ENCODE measurements around the gene TRDN. TPM values are rescaled to one million over a fixed set of nuclear protein-coding genes. Genes with fewer than 3 reads are reported as not detected.

Gene TRDN
- total RNA-seq, 1 donor, result not detected

GRCh38 chr6:123592426-123592825, 44.3 kb downstream of the TRDN start:
- H2AFZ ChIP-seq (ENCODE audit: low read length), result no peak overlapping the region
- H3K9me3 ChIP-seq (ENCODE audit: low read depth, low read length), result no peaks in the 10 kb centered on the region
- no peak for TF ChIP-seq CTCF (IDR thresholded peaks at IDR 0.05; ENCODE audit: extremely low read depth, low read depth, low read length)
- no peaks in the 10 kb centered on the region for H3K36me3 ChIP-seq (ENCODE audit: insufficient read depth, low read length)
- no peak for DNase-seq (ENCODE audit: insufficient read length, low spot score, missing footprints)
- H3K27me3 ChIP-seq (ENCODE audit: insufficient read depth, low read length), result no peaks in the 10 kb centered on the region
- H4K20me1 ChIP-seq (ENCODE audit: insufficient read depth, low read length), result no peaks in the 10 kb centered on the region
- H3K4me2 ChIP-seq (ENCODE audit: insufficient read depth, low read length), result no peak overlapping the region
- no peaks in the 10 kb centered on the region for H3K4me1 ChIP-seq (ENCODE audit: insufficient read depth, low read length)
- no peak overlapping the region for H3K4me3 ChIP-seq (ENCODE audit: insufficient read depth, low read length)
- H3K79me2 ChIP-seq (ENCODE audit: insufficient read depth, low read length), result no peaks in the 10 kb centered on the region
- H3K27ac ChIP-seq (ENCODE audit: low read depth, low read length), result no peak overlapping the region

- H3K79me2 ChIP-seq (ENCODE audit: insufficient read depth, low read length), result no peaks in the 10 kb centered on the region
- no peaks in the 10 kb centered on the region for H4K20me1 ChIP-seq (ENCODE audit: insufficient read depth, low read length)
- H3K36me3 ChIP-seq (ENCODE audit: insufficient read depth, low read length), result no peaks in the 10 kb centered on the region
- no peak overlapping the region for H2AFZ ChIP-seq (ENCODE audit: low read length)
- no peaks in the 10 kb centered on the region for H3K27me3 ChIP-seq (ENCODE audit: insufficient read depth, low read length)
- no peak overlapping the region for H3K4me3 ChIP-seq (ENCODE audit: insufficient read depth, low read length)
- H3K27ac ChIP-seq (ENCODE audit: low read depth, low read length), result no peak overlapping the region
- no peaks in the 10 kb centered on the region for H3K9me3 ChIP-seq (ENCODE audit: low read depth, low read length)
- no peak for DNase-seq (ENCODE audit: insufficient read length, low spot score, missing footprints)
- H3K4me2 ChIP-seq (ENCODE audit: insufficient read depth, low read length), result no peak overlapping the region
- TF ChIP-seq CTCF (IDR thresholded peaks at IDR 0.05; ENCODE audit: extremely low read depth, low read depth, low read length), result no peak
- no peaks in the 10 kb centered on the region for H3K4me1 ChIP-seq (ENCODE audit: insufficient read depth, low read length)
These were observed 46.8 kb downstream of the TRDN start for GRCh38 chr6:123589973-123590372.

GRCh38 chr6:123589317-123589716, 47.4 kb downstream of the TRDN start:
- Histone ChIP-seq H3K27ac (ENCODE audit: low read depth, low read length) (no peak overlapping the region), H3K9me3 (ENCODE audit: low read depth, low read length) (no peaks in the 10 kb centered on the region), H3K4me1 (ENCODE audit: insufficient read depth, low read length) (no peaks in the 10 kb centered on the region), H3K4me3 (ENCODE audit: insufficient read depth, low read length) (no peak overlapping the region), H3K79me2 (ENCODE audit: insufficient read depth, low read length) (no peaks in the 10 kb centered on the region), H3K27me3 (ENCODE audit: insufficient read depth, low read length) (no peaks in the 10 kb centered on the region), H3K36me3 (ENCODE audit: insufficient read depth, low read length) (no peaks in the 10 kb centered on the region), H4K20me1 (ENCODE audit: insufficient read depth, low read length) (no peaks in the 10 kb centered on the region), H2AFZ (ENCODE audit: low read length) (no peak overlapping the region), H3K4me2 (ENCODE audit: insufficient read depth, low read length) (no peak overlapping the region)
- no peak for DNase-seq (ENCODE audit: insufficient read length, low spot score, missing footprints)
- no peak for TF ChIP-seq CTCF (IDR thresholded peaks at IDR 0.05; ENCODE audit: extremely low read depth, low read depth, low read length)

- Histone ChIP-seq H3K4me2 (ENCODE audit: insufficient read depth, low read length) (no peak overlapping the region), H3K4me3 (ENCODE audit: insufficient read depth, low read length) (no peak overlapping the region), H3K9me3 (ENCODE audit: low read depth, low read length) (no peaks in the 10 kb centered on the region), H2AFZ (ENCODE audit: low read length) (no peak overlapping the region), H4K20me1 (ENCODE audit: insufficient read depth, low read length) (no peaks in the 10 kb centered on the region), H3K4me1 (ENCODE audit: insufficient read depth, low read length) (no peaks in the 10 kb centered on the region), H3K27ac (ENCODE audit: low read depth, low read length) (no peak overlapping the region), H3K36me3 (ENCODE audit: insufficient read depth, low read length) (no peaks in the 10 kb centered on the region), H3K27me3 (ENCODE audit: insufficient read depth, low read length) (no peaks in the 10 kb centered on the region), H3K79me2 (ENCODE audit: insufficient read depth, low read length) (no peaks in the 10 kb centered on the region)
- no peak for TF ChIP-seq CTCF (IDR thresholded peaks at IDR 0.05; ENCODE audit: extremely low read depth, low read depth, low read length)
- no peak for DNase-seq (ENCODE audit: insufficient read length, low spot score, missing footprints)
These were observed 48.2 kb downstream of the TRDN start for GRCh38 chr6:123588546-123588895.
